ACC112 (cell line): ENCODE measurements around the gene LGALS9C.
"Not testable (repeated sequence)": the region's sequence is repeated elsewhere in the genome, so short reads cannot be mapped to it uniquely, and the experiment has no call there.

ENCODE experiments used
- H2AFZ ChIP-seq: fragments of 200-600 bp; sonication (generic); one replicate; pipeline ENCODE4 v1.6.0; 2017; ENCODE audit warnings: antibody characterized with exemption, low read length; ENCODE audit not compliant: unreplicated experiment
- H3K27ac ChIP-seq: fragments of 200-600 bp; sonication (generic); 2 replicates; pipeline ENCODE4 v1.5.1; 2014; ENCODE audit warnings: low read depth, mild to moderate bottlenecking, antibody characterized with exemption, low read length, moderate library complexity
- H3K27me3 ChIP-seq: fragments of 200-600 bp; sonication (generic); 2 replicates; pipeline ENCODE4 v1.6.1; 2014; ENCODE audit warnings: mild to moderate bottlenecking, antibody characterized with exemption, low read length, moderate library complexity, mixed read lengths; ENCODE audit not compliant: insufficient read depth
- H3K36me3 ChIP-seq: fragments of 200-600 bp; sonication (generic); 2 replicates; pipeline ENCODE4 v1.6.1; 2016; ENCODE audit warnings: mild to moderate bottlenecking, antibody characterized with exemption, low read length, moderate library complexity, mixed read lengths; ENCODE audit not compliant: insufficient read depth
- H3K4me1 ChIP-seq: fragments of 200-600 bp; sonication (generic); one replicate; pipeline ENCODE4 v1.6.1; 2016; ENCODE audit warnings: low read length, mixed read lengths; ENCODE audit not compliant: insufficient read depth, unreplicated experiment, control insufficient read depth
- H3K4me3 ChIP-seq: fragments of 200-600 bp; sonication (generic); 2 replicates; pipeline ENCODE4 v1.5.1; 2014; ENCODE audit warnings: mild to moderate bottlenecking, low read depth, low read length
- H3K79me2 ChIP-seq: fragments of 200-600 bp; sonication (generic); one replicate; pipeline ENCODE4 v1.6.0; 2016; ENCODE audit warnings: low read length; ENCODE audit not compliant: control insufficient read depth, unreplicated experiment, insufficient read depth

Gene LGALS9C

DNA sequence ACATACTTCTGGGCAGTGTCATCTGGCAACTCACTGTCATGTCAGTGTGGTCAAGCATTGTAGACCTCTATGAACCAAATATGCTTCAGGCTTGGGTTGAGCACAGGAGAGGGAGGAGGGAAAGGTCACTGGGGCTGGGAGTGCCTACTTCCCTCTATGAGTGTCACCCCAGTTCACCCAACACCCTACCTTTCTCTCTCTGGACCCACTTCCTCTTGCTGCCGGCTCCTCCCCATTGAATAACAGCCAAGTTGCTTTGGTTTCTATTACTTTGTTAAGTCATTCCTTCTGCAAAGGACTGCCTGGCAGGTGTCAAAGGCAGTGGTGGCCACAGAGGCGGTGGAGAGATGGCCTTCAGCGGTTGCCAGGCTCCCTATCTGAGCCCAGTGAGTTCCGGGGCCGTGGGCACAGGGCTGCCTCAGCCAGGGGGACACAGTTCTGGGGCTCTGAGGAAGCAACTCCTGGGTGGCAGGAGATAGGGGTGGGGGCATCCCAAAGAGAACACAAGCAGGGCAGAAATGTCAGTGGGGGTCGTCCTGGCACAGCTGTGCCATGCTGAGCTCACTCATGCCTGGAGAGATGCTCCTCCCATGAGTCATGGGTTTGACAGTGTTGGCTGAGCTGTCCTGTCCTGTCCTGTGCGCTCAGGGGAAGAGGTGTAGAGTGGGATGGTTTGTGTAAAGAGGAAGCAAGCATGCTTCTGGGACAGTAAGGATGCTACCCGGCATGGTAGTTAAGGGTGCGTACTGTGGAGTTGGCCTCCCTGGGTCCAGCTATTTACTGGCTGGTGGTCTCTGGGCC is at the start of gene LGALS9C:
Gene LGALS9C, plus strand, starts transcription at position 282 of the 801 bp plus-strand sequence. Its CDS starts 66 bp downstream, at position 348.
- not testable (repeated sequence) for H3K4me3 ChIP-seq, H3K27ac ChIP-seq, H2AFZ ChIP-seq, H3K36me3 ChIP-seq, H3K79me2 ChIP-seq, H3K27me3 ChIP-seq, H3K4me1 ChIP-seq

- not testable (repeated sequence) for H3K27ac ChIP-seq, H3K79me2 ChIP-seq, H3K4me1 ChIP-seq, H2AFZ ChIP-seq, H3K4me3 ChIP-seq, H3K27me3 ChIP-seq, H3K36me3 ChIP-seq
These were observed 44.4 kb upstream of the LGALS9C start for GRCh38 chr17:18432206-18432605.

DNA sequence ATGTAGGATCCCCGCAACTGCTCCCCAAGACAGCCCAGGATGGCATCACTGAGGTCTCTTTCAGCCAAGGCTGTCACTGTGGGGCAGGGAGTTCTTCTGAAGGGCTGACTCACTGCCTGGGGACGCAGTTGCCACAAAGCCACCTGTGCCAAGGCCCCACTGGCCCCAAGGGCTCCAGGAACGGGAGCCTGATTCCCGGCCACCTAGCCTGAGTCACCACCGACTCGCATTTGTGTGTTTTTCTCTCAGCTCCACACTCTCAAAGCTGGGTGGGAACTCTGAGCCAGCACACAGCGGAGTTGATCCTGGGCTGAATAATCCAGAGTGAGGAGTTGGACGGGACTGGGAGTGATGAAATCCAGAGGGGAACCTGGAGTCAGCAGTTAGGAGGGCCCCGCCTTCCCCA is 37.1 kb upstream of the LGALS9C start:
- not testable (repeated sequence) for H3K79me2 ChIP-seq

GRCh38 chr17:18442093-18442492 is 34.5 kb upstream of the LGALS9C start:
- H3K4me3 ChIP-seq, H2AFZ ChIP-seq, H3K79me2 ChIP-seq, H3K27me3 ChIP-seq, H3K36me3 ChIP-seq, H3K27ac ChIP-seq, H3K4me1 ChIP-seq: not testable (repeated sequence)

More for the DNA sequence above, 37.1 kb upstream of the LGALS9C start:
- not testable (repeated sequence) for H3K36me3 ChIP-seq, H3K27me3 ChIP-seq, H3K4me1 ChIP-seq, H3K4me3 ChIP-seq, H3K27ac ChIP-seq, H2AFZ ChIP-seq

DNA sequence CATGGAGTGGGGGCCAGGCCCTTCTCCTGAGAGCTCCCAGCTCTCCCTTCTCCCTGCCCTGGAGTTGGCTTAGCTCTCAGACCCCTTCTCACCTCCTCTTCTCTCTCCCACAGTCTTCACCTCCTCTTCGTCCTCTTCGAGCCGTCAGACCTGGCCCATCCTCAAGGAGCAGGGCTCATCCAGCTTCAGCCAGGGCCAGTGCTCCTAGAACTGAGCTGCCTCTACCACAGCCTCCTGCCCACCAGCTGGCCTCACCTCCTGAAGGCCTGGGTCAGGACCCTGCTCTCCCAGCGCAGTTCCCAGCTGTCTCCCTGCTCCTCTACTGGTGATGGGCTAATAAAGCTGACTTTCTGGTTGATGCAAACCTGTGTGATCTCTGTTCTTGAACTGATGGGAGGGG is 34.1 kb upstream of the LGALS9C start:
- not testable (repeated sequence) for H3K4me1 ChIP-seq, H3K36me3 ChIP-seq, H3K27ac ChIP-seq, H3K27me3 ChIP-seq, H3K4me3 ChIP-seq, H2AFZ ChIP-seq, H3K79me2 ChIP-seq

DNA sequence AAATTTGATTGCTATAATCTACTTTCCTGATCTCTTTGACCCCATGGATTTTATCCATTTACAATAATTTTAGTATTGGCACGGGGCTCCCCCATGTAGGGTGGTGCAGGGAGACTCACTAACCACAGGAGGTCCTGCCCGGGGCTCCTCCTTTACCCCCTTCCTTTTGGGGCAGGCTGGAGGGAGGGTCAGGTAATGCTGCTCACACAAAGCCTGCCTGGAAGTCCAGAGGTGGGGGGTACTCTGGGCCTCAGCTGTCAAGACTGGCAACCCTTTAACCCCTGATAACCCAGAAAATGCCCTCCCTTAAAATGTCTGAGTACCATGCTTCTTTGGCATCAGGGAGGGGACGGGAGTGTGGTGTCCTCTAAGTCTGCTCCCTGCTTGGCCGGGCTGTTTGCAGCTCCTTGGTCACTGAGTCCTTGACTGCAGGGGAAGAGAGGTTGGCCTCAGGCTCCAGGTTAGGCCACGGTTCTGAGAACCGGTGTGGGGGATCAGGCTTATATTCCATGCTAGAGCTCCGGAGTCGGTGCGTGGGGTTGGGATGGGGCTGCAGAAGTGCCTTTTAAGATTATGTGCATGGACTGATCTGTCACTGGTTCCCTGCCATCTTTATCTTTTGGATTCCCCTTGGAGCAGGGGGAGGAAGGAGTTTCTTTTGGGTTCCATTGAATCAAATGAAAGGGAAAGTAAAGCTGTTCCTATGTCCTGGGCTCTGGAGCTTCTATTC is 28.9 kb upstream of the LGALS9C start:
- not testable (repeated sequence) for H3K4me3 ChIP-seq, H3K4me1 ChIP-seq, H3K36me3 ChIP-seq, H2AFZ ChIP-seq, H3K27ac ChIP-seq, H3K79me2 ChIP-seq, H3K27me3 ChIP-seq

GRCh38 chr17:18448311-18448710 is 28.3 kb upstream of the LGALS9C start:
- H3K79me2 ChIP-seq, H3K36me3 ChIP-seq, H3K27ac ChIP-seq, H2AFZ ChIP-seq, H3K4me1 ChIP-seq, H3K4me3 ChIP-seq, H3K27me3 ChIP-seq: not testable (repeated sequence)

DNA sequence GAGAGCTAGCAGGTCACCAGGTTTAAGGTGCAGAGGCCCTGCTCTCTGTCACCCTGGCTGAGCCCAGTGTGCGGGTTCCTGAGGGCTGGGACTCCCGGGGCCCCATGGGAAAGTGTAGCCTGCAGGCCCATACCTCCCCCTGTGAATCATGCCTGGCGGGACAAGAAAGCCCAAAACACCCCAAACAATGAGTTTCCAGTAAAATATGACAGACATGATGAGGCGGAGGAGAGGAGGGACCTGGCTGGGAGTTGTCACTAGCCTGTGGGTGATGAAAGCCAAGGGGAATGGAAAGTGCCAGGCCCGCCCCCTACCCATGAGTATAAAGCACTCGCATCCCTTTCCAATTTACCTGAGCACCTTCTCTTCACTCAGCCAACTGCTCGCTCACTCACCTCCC is 26.8 kb upstream of the LGALS9C start:
- H3K4me3 ChIP-seq, H3K36me3 ChIP-seq, H3K27ac ChIP-seq, H2AFZ ChIP-seq, H3K79me2 ChIP-seq, H3K4me1 ChIP-seq, H3K27me3 ChIP-seq: not testable (repeated sequence)

DNA sequence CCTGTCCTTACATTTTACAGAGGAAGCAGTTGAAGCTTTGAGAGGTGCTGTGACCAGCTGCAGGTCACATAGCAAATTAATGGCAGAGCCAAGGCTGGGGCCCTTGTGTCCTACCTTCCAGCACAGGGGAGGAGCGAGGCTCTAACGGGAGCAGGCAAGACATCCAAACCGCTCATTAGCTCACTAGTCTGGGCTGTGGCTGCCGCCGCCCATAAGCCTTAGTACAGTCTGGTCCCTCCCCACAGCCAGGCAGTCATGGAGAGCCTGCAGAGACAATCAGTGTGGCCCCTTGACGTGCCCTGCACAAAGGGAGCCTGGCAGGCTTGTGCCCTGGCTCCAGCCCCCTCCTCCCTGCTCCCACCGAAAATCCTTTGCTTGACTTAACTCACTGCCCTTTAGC is 25.6 kb upstream of the LGALS9C start:
- not testable (repeated sequence) for H3K4me3 ChIP-seq, H3K27me3 ChIP-seq, H3K4me1 ChIP-seq, H3K79me2 ChIP-seq, H3K36me3 ChIP-seq, H3K27ac ChIP-seq, H2AFZ ChIP-seq

GRCh38 chr17:18451969-18452368 is 24.6 kb upstream of the LGALS9C start:
- not testable (repeated sequence) for H3K27me3 ChIP-seq, H3K79me2 ChIP-seq, H3K36me3 ChIP-seq, H3K4me1 ChIP-seq, H3K27ac ChIP-seq, H3K4me3 ChIP-seq, H2AFZ ChIP-seq

DNA sequence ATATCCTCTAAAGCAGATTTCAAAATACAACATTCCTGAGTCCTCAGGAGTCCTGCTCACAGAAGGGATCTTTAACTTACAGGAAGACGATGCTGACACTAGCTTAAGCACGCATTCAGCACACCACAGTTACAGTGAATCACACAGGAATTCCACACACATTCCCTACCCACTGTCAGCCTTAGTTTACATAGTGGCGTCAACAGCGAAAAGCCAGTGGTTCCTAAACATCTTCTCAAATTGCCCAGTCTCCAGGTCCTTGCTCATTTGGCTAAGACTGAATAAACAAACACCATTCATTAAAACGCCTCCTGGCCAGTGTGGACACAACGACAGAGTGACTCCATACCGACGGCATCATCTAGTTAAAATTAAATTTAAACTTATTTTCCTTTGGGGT is 17.6 kb upstream of the LGALS9C start:
- H3K27ac ChIP-seq, H3K4me1 ChIP-seq, H3K4me3 ChIP-seq, H2AFZ ChIP-seq, H3K27me3 ChIP-seq, H3K36me3 ChIP-seq, H3K79me2 ChIP-seq: not testable (repeated sequence)
